Neuron (in vitro differentiated cells): ENCODE results near the gene PLPP2.

Source experiments
- H2AFZ ChIP-seq: one replicate; pipeline ENCODE4 v1.6.1; 2013; ENCODE audit warnings: low read depth, mild to moderate bottlenecking, inconsistent platforms, low read length, moderate library complexity
- H3K27me3 ChIP-seq: one replicate; pipeline ENCODE4 v1.6.1; 2013; ENCODE audit warnings: low read length; ENCODE audit not compliant: insufficient read depth
- H3K36me3 ChIP-seq: one replicate; pipeline ENCODE4 v1.6.1; 2013; ENCODE audit warnings: low read length; ENCODE audit not compliant: insufficient read depth
- H3K4me1 ChIP-seq: one replicate; pipeline ENCODE4 v1.6.1; 2013; ENCODE audit warnings: low read length; ENCODE audit not compliant: insufficient read depth
- H3K4me3 ChIP-seq: 2 replicates; pipeline ENCODE4 v1.5.1; 2013; ENCODE audit warnings: mild to moderate bottlenecking, low read length, moderate library complexity
- H3K9me3 ChIP-seq: one replicate; pipeline ENCODE4 v1.6.1; 2013; ENCODE audit warnings: low read length

The PLPP2 gene

GRCh38 chr19:293436-294110 lies 2.4 kb upstream of the PLPP2 start:
- H2AFZ ChIP-seq: no peak overlapping the region
- no peaks in the 10 kb centered on the region for H3K36me3 ChIP-seq
- H3K4me1 ChIP-seq: peaks cover 12% of the 10 kb centered on the region
- peaks cover 4% of the 10 kb centered on the region for H3K9me3 ChIP-seq
- peaks cover 75% of the 10 kb centered on the region for H3K27me3 ChIP-seq
- H3K4me3 ChIP-seq: no peak overlapping the region

GRCh38 chr19:292951-293350 lies 1.7 kb upstream of the PLPP2 start:
- peaks cover 78% of the 10 kb centered on the region for H3K27me3 ChIP-seq

GRCh38 chr19:292281-292884 lies 1.2 kb upstream of the PLPP2 start:
- Histone ChIP-seq H3K27me3 (peaks cover 79% of the 10 kb centered on the region), H3K36me3 (no peaks in the 10 kb centered on the region), H2AFZ (no peak overlapping the region), H3K9me3 (peaks cover 6% of the 10 kb centered on the region), H3K4me1 (peaks cover 12% of the 10 kb centered on the region), H3K4me3 (no peak overlapping the region)

More at GRCh38 chr19:292951-293350, 1.7 kb upstream of the PLPP2 start:
- Histone ChIP-seq H3K4me3 (no peak overlapping the region), H3K4me1 (peaks cover 12% of the 10 kb centered on the region), H3K36me3 (no peaks in the 10 kb centered on the region), H3K9me3 (peaks cover 5% of the 10 kb centered on the region), H2AFZ (no peak overlapping the region)

GRCh38 chr19:291561-292280 lies 518 bp upstream of the PLPP2 start:
- peaks cover 6% of the 10 kb centered on the region for H3K9me3 ChIP-seq
- no peak overlapping the region for H2AFZ ChIP-seq
- peaks cover 12% of the 10 kb centered on the region for H3K4me1 ChIP-seq
- H3K27me3 ChIP-seq: peaks cover 80% of the 10 kb centered on the region
- no peaks in the 10 kb centered on the region for H3K36me3 ChIP-seq
- H3K4me3 ChIP-seq: no peak overlapping the region

- H3K27me3 ChIP-seq: peaks cover 69% of the 10 kb centered on the region
- H3K4me1 ChIP-seq: peaks cover 12% of the 10 kb centered on the region
- H2AFZ ChIP-seq: no peak overlapping the region
- H3K36me3 ChIP-seq: no peaks in the 10 kb centered on the region
- peaks cover 6% of the 10 kb centered on the region for H3K9me3 ChIP-seq
- no peak overlapping the region for H3K4me3 ChIP-seq
These were observed 714 bp downstream of the PLPP2 start for GRCh38 chr19:290372-291005.

- H3K4me3 ChIP-seq: no peak overlapping the region
These were observed 1.4 kb downstream of the PLPP2 start for GRCh38 chr19:289651-290371.

GRCh38 chr19:288911-289310 lies 2.3 kb downstream of the PLPP2 start:
- Histone ChIP-seq H3K36me3 (no peaks in the 10 kb centered on the region), H2AFZ (no peak overlapping the region), H3K4me1 (peaks cover 2% of the 10 kb centered on the region), H3K9me3 (peaks cover 6% of the 10 kb centered on the region), H3K27me3 (peaks cover 56% of the 10 kb centered on the region), H3K4me3 (no peak overlapping the region)

More at GRCh38 chr19:289651-290371, 1.4 kb downstream of the PLPP2 start:
- Histone ChIP-seq H2AFZ (no peak overlapping the region), H3K36me3 (no peaks in the 10 kb centered on the region), H3K4me1 (peaks cover 11% of the 10 kb centered on the region), H3K27me3 (peaks cover 65% of the 10 kb centered on the region), H3K9me3 (peaks cover 6% of the 10 kb centered on the region)

- Histone ChIP-seq H2AFZ (no peak overlapping the region), H3K9me3 (peaks cover 6% of the 10 kb centered on the region), H3K27me3 (peaks cover 41% of the 10 kb centered on the region), H3K36me3 (no peaks in the 10 kb centered on the region), H3K4me1 (peaks cover 2% of the 10 kb centered on the region), H3K4me3 (no peak overlapping the region)
These were observed 3.8 kb downstream of the PLPP2 start for GRCh38 chr19:287381-287871.

- no peak overlapping the region for H3K4me3 ChIP-seq
- no peaks in the 10 kb centered on the region for H3K36me3 ChIP-seq
- peaks cover 2% of the 10 kb centered on the region for H3K9me3 ChIP-seq
These were observed 7.8 kb downstream of the PLPP2 start for GRCh38 chr19:283395-283794.

GRCh38 chr19:282501-282900 lies 8.7 kb downstream of the PLPP2 start:
- Histone ChIP-seq H3K4me1 (peaks cover 11% of the 10 kb centered on the region), H3K36me3 (no peaks in the 10 kb centered on the region), H3K4me3 (no peak overlapping the region), H3K9me3 (no peaks in the 10 kb centered on the region), H3K27me3 (peaks cover 3% of the 10 kb centered on the region), H2AFZ (no peak overlapping the region)

More at GRCh38 chr19:283395-283794, 7.8 kb downstream of the PLPP2 start:
- Histone ChIP-seq H2AFZ (no peak overlapping the region), H3K27me3 (peaks cover 4% of the 10 kb centered on the region), H3K4me1 (peaks cover 11% of the 10 kb centered on the region)

- peaks cover 11% of the 10 kb centered on the region for H3K4me1 ChIP-seq
- H3K4me3 ChIP-seq: no peak overlapping the region
- no peak overlapping the region for H2AFZ ChIP-seq
- H3K27me3 ChIP-seq: no peaks in the 10 kb centered on the region
- H3K9me3 ChIP-seq: no peaks in the 10 kb centered on the region
- no peaks in the 10 kb centered on the region for H3K36me3 ChIP-seq
These were observed 9.2 kb downstream of the PLPP2 start for GRCh38 chr19:281992-282391.

GRCh38 chr19:281156-281853 lies 9.9 kb downstream of the PLPP2 start:
- no peaks in the 10 kb centered on the region for H3K9me3 ChIP-seq
- H3K4me1 ChIP-seq: peaks cover 11% of the 10 kb centered on the region
- H3K36me3 ChIP-seq: no peaks in the 10 kb centered on the region
- H2AFZ ChIP-seq: no peak overlapping the region
- no peaks in the 10 kb centered on the region for H3K27me3 ChIP-seq
- H3K4me3 ChIP-seq: no peak overlapping the region
